BLaER1 (cell line): Measurements from ENCODE around the gene OBI1.

ENCODE experiments used
- H3K27ac ChIP-seq: shearing (Covaris generic); formaldehyde crosslinking; 2 replicates; pipeline ENCODE4 v1.8.1; 2022
- H3K27me3 ChIP-seq: shearing (Covaris generic); formaldehyde crosslinking; 2 replicates; pipeline ENCODE4 v1.8.1; 2022
- H3K36me3 ChIP-seq: shearing (Covaris generic); formaldehyde crosslinking; 2 replicates; pipeline ENCODE4 v1.8.1; 2022
- H3K4me1 ChIP-seq: shearing (Covaris generic); formaldehyde crosslinking; 2 replicates; pipeline ENCODE4 v1.8.1; 2022
- H3K4me2 ChIP-seq: shearing (Covaris generic); formaldehyde crosslinking; 2 replicates; pipeline ENCODE4 v1.8.1; 2022
- H3K4me3 ChIP-seq: shearing (Covaris generic); formaldehyde crosslinking; 2 replicates; pipeline ENCODE4 v1.8.1; 2022
- H3K9ac ChIP-seq: shearing (Covaris generic); formaldehyde crosslinking; 2 replicates; pipeline ENCODE4 v1.8.1; 2022
- H3K9me3 ChIP-seq: shearing (Covaris generic); formaldehyde crosslinking; 2 replicates; pipeline ENCODE4 v1.8.1; 2022
- H4K20me1 ChIP-seq: shearing (Covaris generic); formaldehyde crosslinking; 2 replicates; pipeline ENCODE4 v1.8.1; 2022
- Cebpa-rat ChIP-seq: shearing (Covaris generic); IDR thresholded peaks from 2 replicates; pipeline ENCODE4 v1.8.1; 2022

OBI1 gene

DNA sequence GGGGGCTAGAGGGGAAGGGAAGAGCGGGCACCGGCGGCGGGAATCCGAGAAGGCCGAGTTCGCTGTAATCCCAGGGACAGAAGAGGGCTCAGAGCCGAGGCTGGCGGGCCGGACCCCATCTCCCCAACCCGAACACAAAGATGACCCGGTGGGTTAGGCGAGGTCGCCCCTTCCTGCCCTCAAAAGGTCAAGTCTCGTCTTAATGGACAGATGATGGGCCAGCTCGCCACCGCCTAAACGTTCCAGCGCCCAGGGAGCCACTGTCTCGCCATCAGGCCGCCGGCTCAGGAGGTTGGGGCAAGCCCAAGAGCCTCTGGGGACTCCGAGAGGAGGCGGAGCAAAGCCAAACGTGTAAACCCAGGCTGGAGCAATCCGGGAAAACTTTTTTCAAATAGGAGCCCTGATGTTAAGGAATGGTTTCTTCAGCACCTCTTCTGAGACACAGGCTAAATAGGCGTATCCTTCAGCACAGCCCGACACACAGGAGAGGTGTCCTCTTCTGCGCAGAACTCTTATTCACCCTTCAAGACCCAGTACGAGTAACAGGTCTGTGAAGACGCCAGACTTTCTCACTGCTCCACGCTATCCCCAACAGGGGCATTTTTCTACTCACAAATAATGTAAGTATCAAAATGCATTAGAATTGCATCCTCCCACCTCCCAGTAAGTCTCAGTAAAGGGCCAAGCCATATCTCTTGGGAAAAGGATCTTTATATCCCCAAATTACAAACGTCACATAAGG, 49.3 kb downstream of the OBI1 start:
- Histone ChIP-seq H3K9ac (no peak overlapping the region), H4K20me1 (peaks cover 100% of the 10 kb centered on the region), H3K27me3 (peaks cover 89% of the 10 kb centered on the region), H3K9me3 (peaks cover 38% of the 10 kb centered on the region), H3K4me2 (peak overlapping the region; percentile 44), H3K4me1 (no peaks in the 10 kb centered on the region), H3K36me3 (peaks cover 10% of the 10 kb centered on the region; the same call in 1 of the 2 replicates), H3K4me3 (peak overlapping the region; percentile 49), H3K27ac (no peak overlapping the region)
- no peak for TF ChIP-seq Cebpa-rat

DNA sequence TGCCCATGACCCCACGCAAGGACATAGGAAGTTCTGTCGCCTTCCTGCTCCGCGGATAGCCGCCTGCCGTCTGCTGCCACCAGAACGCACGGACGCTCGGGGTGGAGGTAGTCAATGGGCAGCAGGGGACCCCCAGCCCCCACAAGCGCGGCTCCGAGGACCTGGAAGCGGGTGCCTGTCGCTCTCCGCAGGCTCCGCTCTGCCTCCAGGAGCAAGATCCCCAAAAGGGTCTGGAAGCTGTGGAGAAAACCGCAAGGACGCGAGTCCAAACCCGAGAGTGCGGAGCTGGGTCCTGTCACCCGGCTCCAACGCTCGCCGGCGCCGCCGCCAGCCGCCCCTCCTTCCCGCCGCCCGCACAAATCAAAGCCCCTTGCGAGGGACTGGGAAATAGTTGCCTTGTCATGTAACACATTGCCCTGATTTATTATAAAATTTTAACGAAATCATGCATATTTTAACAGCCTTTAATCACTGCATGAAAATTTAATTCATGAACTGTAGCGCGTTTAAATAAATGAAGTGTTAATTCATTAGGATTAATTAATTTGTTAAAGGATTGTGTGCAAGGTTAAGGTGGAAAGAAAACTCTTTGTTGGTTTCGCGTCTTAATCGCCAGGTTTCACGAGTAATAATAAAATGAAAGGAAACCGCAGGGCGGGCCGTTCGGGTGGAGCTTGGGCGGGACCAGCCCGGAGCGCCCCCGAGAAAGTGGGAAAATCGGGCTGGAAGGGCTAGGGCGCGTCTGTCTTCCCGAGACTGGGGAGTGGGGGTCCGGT, 50.1 kb downstream of the OBI1 start:
- no peak for TF ChIP-seq Cebpa-rat
- H3K36me3 ChIP-seq: peaks cover 4% of the 10 kb centered on the region; the same call in 1 of the 2 replicates
- peaks cover 38% of the 10 kb centered on the region for H3K9me3 ChIP-seq
- no peak overlapping the region for H3K9ac ChIP-seq
- H3K4me3 ChIP-seq: peak overlapping the region; percentile 49
- H3K27ac ChIP-seq: no peak overlapping the region
- peak overlapping the region; percentile 44 for H3K4me2 ChIP-seq
- H3K27me3 ChIP-seq: peaks cover 96% of the 10 kb centered on the region
- H4K20me1 ChIP-seq: peaks cover 100% of the 10 kb centered on the region
- H3K4me1 ChIP-seq: no peaks in the 10 kb centered on the region

DNA sequence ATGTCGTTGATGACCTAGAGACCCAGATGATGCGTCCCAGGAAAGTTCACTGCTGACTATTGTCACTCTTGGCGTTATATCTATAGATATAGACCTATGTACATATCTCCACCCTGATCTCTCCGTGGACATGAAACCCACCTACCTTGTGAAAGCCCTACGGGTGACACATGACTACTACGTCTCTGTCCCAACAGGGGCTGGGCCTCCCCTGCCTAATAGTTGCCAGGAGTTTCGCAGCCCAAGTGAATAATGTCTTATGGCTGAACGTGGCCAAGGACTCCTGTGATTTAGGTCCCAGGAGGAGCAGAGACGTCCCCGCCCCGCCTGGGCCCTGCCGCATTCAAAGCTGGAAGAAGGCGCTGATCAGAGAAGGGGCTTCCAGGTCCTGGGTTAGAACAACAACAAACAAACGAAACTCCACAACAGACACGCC, 50.7 kb downstream of the OBI1 start:
- Histone ChIP-seq H3K27me3 (peaks cover 99% of the 10 kb centered on the region), H3K4me3 (no peak overlapping the region), H3K9ac (no peak overlapping the region), H3K9me3 (peaks cover 38% of the 10 kb centered on the region), H3K27ac (no peak overlapping the region), H4K20me1 (peaks cover 100% of the 10 kb centered on the region), H3K4me1 (peaks cover 5% of the 10 kb centered on the region), H3K4me2 (peak overlapping the region; percentile 44), H3K36me3 (no peaks in the 10 kb centered on the region)
- TF ChIP-seq Cebpa-rat: no peak

DNA sequence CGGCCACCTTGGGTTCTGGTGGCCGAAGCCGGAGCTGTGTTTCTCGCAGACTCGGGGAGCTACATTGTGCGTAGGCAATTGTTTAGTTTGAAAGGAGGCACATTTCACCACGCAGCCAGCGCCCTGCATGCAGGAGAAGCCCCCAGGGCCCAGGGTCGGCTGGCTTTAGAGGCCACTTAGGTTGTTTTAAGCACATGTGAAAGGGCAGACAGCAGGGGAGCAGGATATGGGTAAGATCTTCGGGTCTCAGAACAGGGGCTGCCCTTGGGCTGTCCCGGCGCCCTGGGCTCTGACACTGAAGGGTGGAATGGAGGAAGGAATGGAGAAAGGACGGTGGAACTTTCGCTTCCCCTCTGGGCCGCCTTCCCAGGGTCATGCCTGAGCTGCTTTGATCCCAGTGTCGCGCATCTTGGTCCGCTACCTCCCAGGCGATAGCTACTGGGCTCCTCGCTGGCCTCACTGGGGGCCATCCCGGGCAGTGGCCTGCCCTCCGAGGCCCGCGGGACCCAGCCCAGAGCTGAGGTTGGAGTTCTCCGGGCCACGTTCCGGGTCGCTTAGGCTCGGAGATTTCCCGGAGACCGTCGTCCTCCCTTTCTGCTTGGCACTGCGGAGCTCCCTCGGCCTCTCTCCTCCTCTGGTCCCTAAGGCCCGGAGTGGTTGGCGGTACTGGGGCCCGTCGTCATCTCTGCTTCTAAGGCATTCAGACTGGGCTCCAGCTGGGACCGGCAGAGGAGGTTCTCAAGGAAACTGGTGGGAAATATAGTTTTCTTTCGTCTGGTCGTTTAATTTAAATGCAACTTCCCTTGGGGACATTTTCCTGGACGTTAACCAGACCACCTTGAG, 51.3 kb downstream of the OBI1 start:
- Histone ChIP-seq H3K4me3 (no peak overlapping the region), H3K36me3 (no peaks in the 10 kb centered on the region), H3K9ac (no peak overlapping the region), H4K20me1 (peaks cover 100% of the 10 kb centered on the region), H3K4me2 (no peak overlapping the region), H3K27me3 (peaks cover 100% of the 10 kb centered on the region), H3K27ac (no peak overlapping the region), H3K9me3 (peaks cover 38% of the 10 kb centered on the region), H3K4me1 (peaks cover 12% of the 10 kb centered on the region)
- TF ChIP-seq Cebpa-rat: no peak

DNA sequence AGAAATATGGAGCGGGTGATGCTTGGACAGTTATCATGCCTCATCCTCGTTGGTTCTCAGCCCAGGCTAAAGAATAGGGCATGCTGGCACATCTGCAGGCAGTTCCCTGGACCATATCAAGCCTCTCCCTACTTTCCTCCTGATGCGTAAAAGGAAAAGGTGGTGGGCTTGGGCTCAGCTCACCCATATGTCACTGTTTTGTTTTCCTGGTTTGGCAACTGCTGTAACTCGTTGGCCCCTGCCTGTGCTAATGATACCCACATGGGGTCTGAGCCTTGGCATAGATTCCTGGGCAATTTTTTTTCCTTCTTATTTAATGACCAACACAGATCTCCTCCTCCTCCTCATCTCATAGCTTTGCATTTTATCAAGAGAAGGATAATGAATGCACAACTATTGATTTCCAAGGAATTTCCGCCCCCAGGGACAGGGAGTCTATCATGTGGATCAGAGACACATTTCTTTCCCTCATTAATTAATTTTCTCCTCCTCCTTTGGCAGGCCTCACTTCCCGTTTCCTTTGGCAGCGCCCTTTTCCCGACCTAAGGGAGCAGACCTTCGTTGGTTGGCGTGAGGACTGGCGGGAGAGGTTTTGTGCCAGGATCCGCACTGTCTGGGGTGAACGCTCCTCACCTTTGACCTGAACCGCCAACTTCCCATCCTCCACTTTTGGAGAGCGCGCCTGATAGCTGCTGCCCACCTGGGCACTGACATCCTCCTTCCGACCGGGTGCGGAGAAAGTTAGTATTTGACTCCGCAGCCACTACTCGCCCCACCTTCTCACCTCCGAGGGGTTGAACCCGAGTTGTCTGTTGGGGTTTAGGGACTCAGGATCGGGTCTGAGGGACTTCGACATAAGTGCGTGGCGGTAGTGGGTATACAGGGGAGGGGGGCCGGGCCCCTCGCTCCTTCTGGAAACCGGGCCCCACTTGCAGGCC, 52.2 kb downstream of the OBI1 start:
- H3K4me1 ChIP-seq: peaks cover 18% of the 10 kb centered on the region
- H3K27me3 ChIP-seq: peaks cover 100% of the 10 kb centered on the region
- no peak overlapping the region for H3K4me3 ChIP-seq

DNA sequence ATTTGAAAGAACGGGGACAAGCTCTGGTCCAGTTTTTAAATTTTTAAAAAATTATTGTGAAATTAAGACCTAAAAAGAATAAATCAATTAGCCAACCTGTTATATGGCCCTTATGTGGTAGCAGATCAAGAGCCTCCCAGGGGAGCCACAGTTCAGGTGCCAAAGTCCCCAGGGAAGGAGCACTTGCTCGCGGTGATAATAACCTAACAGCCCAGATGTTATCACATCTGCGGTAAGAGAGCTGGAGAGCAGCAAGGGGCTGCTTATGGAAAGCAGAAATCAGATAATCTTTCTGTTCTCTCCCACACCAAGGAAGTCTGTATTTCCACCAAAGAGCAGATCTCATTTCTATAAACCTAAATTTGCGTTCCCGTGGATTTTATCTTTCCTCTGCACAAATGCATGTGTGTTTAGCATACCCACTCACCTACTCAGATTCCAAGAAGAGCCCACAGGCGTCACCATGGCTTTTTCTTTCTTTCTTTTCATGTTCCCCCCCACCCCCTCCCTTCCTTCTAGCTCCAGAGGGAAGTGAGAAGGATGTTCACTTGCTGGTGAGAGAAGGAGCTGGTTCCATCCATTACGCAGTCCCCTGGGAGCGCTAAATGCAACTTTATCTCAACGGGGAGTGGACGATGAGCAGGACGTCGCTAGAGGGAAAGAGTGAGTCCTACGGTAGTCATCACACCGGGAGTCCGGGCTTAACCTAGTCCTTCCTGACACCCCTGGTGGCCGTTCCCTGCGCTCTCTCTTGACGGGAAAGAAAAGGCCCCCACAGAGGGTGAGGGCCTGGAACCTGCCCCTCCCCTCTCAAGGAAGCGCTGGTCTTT, 54.0 kb downstream of the OBI1 start:
- Histone ChIP-seq H3K36me3 (no peaks in the 10 kb centered on the region), H3K4me1 (peaks cover 24% of the 10 kb centered on the region), H3K4me2 (no peak overlapping the region), H3K27ac (no peak overlapping the region), H3K9me3 (peaks cover 41% of the 10 kb centered on the region), H3K9ac (no peak overlapping the region), H3K4me3 (no peak overlapping the region), H3K27me3 (peaks cover 100% of the 10 kb centered on the region), H4K20me1 (peaks cover 98% of the 10 kb centered on the region)
- TF ChIP-seq Cebpa-rat: no peak

More for the DNA sequence above, 52.2 kb downstream of the OBI1 start:
- Histone ChIP-seq H3K27ac (no peak overlapping the region), H3K9me3 (peaks cover 38% of the 10 kb centered on the region), H3K4me2 (no peak overlapping the region), H4K20me1 (peaks cover 98% of the 10 kb centered on the region), H3K9ac (no peak overlapping the region), H3K36me3 (no peaks in the 10 kb centered on the region)
- no peak for TF ChIP-seq Cebpa-rat

GRCh38 chr13:78603240-78603957, 55.6 kb downstream of the OBI1 start, which contains the start of gene POU4F1:
POU4F1 (minus strand) TSS chr13:78603552; CDS start chr13:78603326, 226 bp downstream.
- Histone ChIP-seq H3K9me3 (peaks cover 28% of the 10 kb centered on the region), H3K4me2 (peak within 1 kb of the TSS; percentile 69), H3K36me3 (no peaks in the 10 kb centered on the region), H3K4me3 (peak within 1 kb of the TSS; percentile 64), H3K27ac (no peak within 1 kb of the TSS), H3K27me3 (peaks cover 100% of the 10 kb centered on the region), H4K20me1 (peaks cover 98% of the 10 kb centered on the region), H3K4me1 (peaks cover 24% of the 10 kb centered on the region), H3K9ac (no peak within 1 kb of the TSS)
- TF ChIP-seq Cebpa-rat: no peak
